ENCODE measurements around the gene TMEM143.
"Not testable (repeated sequence)": the region's sequence is repeated elsewhere in the genome, so short reads cannot be mapped to it uniquely, and the experiment has no call there.

GRCh38 chr19:48309731-48310130 lies 54.0 kb downstream of the TMEM143 start:
- TF ChIP-seq EZH2phosphoT487 (IDR thresholded peaks at IDR 0.05; ENCODE audit: low read depth); CTCF (IDR thresholded peaks at IDR 0.05; ENCODE audit: low read depth, low read length): not testable (repeated sequence)

Data from OCI-LY3 (cell line).